GM19324 (cell line): Measurements from ENCODE around the gene SAMD14.

Source experiments
- ATAC-seq: cut with Tn5 transposase; IDR thresholded peaks from one replicate; pipeline ENCODE4 v1.9.1; 2021; ENCODE audit warnings: mild to moderate bottlenecking, moderate library complexity; ENCODE audit not compliant: unreplicated experiment, low FRiP score

SAMD14 gene

GRCh38 chr17:50087246-50087911 lies 42.6 kb downstream of the SAMD14 start:
- ATAC-seq, result no peak

GRCh38 chr17:50081757-50082156 lies 48.2 kb downstream of the SAMD14 start:
- no peak for ATAC-seq

GRCh38 chr17:50080827-50081226 lies 49.1 kb downstream of the SAMD14 start:
- ATAC-seq, result peak; percentile 83

GRCh38 chr17:50080096-50080480 lies 49.9 kb downstream of the SAMD14 start:
- no peak for ATAC-seq

- ATAC-seq, result no peak
These were observed 50.4 kb downstream of the SAMD14 start for GRCh38 chr17:50079334-50080095.

GRCh38 chr17:50078430-50078829 lies 51.5 kb downstream of the SAMD14 start:
- no peak for ATAC-seq

- ATAC-seq, result no peak
These were observed 53.2 kb downstream of the SAMD14 start for GRCh38 chr17:50076591-50077235.

GRCh38 chr17:50076221-50076590 lies 53.8 kb downstream of the SAMD14 start:
- ATAC-seq, result no peak

- no peak for ATAC-seq
These were observed 54.4 kb downstream of the SAMD14 start for GRCh38 chr17:50075446-50076032.

GRCh38 chr17:50074227-50074626 lies 55.7 kb downstream of the SAMD14 start:
- ATAC-seq, result no peak

- ATAC-seq, result no peak
These were observed 57.0 kb downstream of the SAMD14 start for GRCh38 chr17:50072925-50073324.

GRCh38 chr17:50072130-50072529 lies 57.8 kb downstream of the SAMD14 start:
- ATAC-seq, result no peak

GRCh38 chr17:50071692-50072091 lies 58.3 kb downstream of the SAMD14 start:
- no peak for ATAC-seq

GRCh38 chr17:50070908-50071680 lies 58.9 kb downstream of the SAMD14 start:
- no peak for ATAC-seq

GRCh38 chr17:50067996-50068395 lies 62.0 kb downstream of the SAMD14 start:
- ATAC-seq, result no peak

- no peak for ATAC-seq
These were observed 63.0 kb downstream of the SAMD14 start for GRCh38 chr17:50066995-50067394.

- no peak for ATAC-seq
These were observed 64.9 kb downstream of the SAMD14 start for GRCh38 chr17:50065056-50065455.

- ATAC-seq, result no peak
These were observed 65.5 kb downstream of the SAMD14 start for GRCh38 chr17:50064253-50065001.

GRCh38 chr17:50063561-50064252 lies 66.3 kb downstream of the SAMD14 start:
- no peak for ATAC-seq
